Measurements from ENCODE around the gene DHRS12.

DHRS12 gene

DNA sequence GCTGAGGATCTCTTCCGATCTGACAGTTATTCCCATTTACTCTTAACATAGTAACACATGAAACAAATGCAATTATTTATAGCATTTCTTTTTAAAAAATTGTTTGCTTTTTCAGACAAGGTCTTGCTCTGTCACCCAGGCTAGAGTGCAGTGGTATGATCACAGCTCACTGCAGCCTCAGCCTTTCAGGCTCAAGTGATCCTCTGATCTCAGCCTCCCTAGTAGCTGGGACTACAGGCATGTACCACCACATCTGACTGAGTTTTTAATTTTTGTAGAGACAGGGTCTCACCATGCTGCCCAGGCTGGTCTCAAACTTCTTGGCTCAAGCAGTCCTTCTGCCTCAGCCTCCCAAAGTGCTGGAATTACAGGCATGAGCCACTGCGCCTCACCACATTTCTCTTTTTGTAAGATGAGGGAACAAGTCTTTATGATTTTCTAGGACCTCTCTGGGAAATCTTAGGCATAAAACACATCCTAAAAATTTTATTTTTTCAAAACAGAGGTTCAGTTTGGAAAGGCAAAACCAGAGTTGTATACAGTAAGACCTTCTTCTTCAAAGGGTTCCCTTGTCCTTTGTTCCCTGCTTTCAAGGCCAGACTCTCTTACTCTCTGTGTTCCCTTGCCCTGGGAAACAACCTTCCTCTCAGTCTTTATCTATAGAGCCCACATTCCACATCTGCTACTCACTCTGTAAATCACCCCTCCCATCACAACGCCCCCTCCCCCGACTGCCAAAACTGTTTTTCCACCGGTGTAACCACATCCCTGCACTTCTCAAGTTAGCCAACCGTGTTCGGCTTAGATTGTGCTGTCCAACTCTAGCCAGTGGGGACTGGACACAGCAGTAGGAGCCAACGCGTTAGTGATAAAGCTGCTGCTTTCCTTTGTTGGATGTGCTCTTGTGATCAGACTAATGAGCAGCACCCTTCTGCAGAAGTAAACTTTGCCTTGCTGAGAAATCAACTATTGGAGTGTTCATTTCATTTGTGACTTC is 56.2 kb downstream of the DHRS12 start:
- H3K9ac ChIP-seq: no peak overlapping the region
- peak overlapping the region in 3 of 10 experiments; percentile 8 to 26 (median 19); a peak in 4 of 20 replicates for H3K4me3 ChIP-seq
- no peak overlapping the region for H3K27ac ChIP-seq
- H3K27me3 ChIP-seq: no peaks in the 10 kb centered on the region
- no peaks in the 10 kb centered on the region for H4K20me1 ChIP-seq
- TF ChIP-seq Cebpa-rat (IDR thresholded peaks at IDR 0.05): no peak
- peaks cover 0 to 10% (median 0%) of the 10 kb centered on the region in 10 experiments; a peak in 4 of 20 replicates for H3K4me1 ChIP-seq
- no peak overlapping the region for H3K4me2 ChIP-seq
- peaks cover 26 to 48% (median 32%) of the 10 kb centered on the region in 11 experiments for H3K9me3 ChIP-seq (replicated peaks in 1 of 11)
- peaks cover 55 to 100% (median 83%) of the 10 kb centered on the region in 11 experiments for H3K36me3 ChIP-seq

DNA sequence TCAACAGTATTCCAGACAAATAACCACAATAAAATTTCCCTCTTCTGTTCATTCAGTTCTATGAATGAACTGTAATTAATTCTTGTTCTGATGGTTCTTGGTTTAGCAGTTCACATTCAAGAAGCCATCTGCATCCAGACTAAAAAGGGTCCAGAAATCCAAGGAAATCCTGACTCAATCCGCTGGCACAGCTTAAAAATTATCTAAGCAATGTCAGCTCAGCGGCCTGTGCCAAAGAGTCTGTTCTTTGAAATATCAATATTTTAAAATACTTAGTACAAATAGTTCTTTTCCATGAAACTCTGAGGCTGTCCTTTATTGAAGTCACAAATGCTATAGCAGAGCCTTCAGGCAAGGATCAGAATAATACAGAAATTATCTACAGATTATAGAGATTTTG is 57.2 kb downstream of the DHRS12 start:
- TF ChIP-seq Cebpa-rat (IDR thresholded peaks at IDR 0.05): no peak
- H3K4me3 ChIP-seq: no peak overlapping the region
- peaks cover 0 to 10% (median 0%) of the 10 kb centered on the region in 10 experiments; a peak in 4 of 20 replicates for H3K4me1 ChIP-seq
- no peaks in the 10 kb centered on the region for H3K27me3 ChIP-seq
- no peak overlapping the region for H3K4me2 ChIP-seq
- peaks cover 26 to 48% (median 32%) of the 10 kb centered on the region in 11 experiments for H3K9me3 ChIP-seq (replicated peaks in 1 of 11)
- no peak overlapping the region for H3K27ac ChIP-seq
- peaks cover 54 to 100% (median 83%) of the 10 kb centered on the region in 11 experiments for H3K36me3 ChIP-seq
- no peak overlapping the region for H3K9ac ChIP-seq
- H4K20me1 ChIP-seq: no peaks in the 10 kb centered on the region

DNA sequence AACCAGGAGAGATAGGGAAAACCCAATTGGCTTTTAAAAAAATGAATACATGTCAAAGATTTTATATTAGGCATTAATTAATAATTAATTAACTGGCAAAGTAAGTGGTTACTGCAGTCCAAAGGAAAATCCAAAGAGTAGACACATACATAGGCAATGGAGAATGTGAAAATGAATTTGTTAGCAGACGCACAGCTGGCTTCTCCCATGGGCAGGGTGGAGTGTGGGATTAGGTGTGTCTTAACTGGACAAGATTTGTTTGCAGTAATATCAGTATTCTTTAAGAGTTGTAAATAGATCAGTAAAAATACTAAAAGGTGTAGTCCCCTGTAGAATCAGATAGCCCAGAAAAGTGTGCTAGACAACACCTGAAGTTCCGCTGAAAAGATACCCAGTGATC is 58.7 kb downstream of the DHRS12 start:
- peaks cover 26 to 48% (median 32%) of the 10 kb centered on the region in 11 experiments for H3K9me3 ChIP-seq (replicated peaks in 1 of 11)
- H3K4me3 ChIP-seq: no peak overlapping the region
- no peak for TF ChIP-seq Cebpa-rat (IDR thresholded peaks at IDR 0.05)
- no peak overlapping the region for H3K9ac ChIP-seq
- H3K4me1 ChIP-seq: peaks cover 0 to 10% (median 0%) of the 10 kb centered on the region in 10 experiments; a peak in 4 of 20 replicates
- H3K27me3 ChIP-seq: no peaks in the 10 kb centered on the region
- no peak overlapping the region for H3K27ac ChIP-seq
- peaks cover 56 to 100% (median 84%) of the 10 kb centered on the region in 11 experiments for H3K36me3 ChIP-seq
- no peaks in the 10 kb centered on the region for H4K20me1 ChIP-seq
- H3K4me2 ChIP-seq: no peak overlapping the region

DNA sequence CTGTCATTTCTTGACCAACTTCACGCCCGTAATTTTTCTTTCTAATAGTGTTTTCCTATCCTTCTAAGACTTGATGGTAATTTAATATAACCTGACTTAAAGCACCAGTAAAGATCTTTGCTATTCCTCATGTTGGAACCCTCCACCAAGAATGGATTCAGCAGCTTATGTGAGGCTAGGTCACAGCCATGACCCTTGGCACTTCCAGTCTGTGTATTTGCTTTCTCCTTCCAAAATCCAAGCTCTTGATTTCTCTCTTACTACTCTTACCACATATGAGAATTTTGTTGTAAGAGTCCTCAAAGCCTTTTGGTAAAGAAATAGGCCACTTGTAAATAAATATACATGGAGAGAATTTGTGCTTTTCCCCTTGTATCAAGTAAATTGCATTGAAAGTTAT is 61.4 kb downstream of the DHRS12 start:
- Histone ChIP-seq H3K9ac (no peak overlapping the region), H3K27me3 (no peaks in the 10 kb centered on the region), H3K27ac (no peak overlapping the region), H3K4me3 (no peak overlapping the region), H3K4me2 (no peak overlapping the region), H3K9me3 (replicated peaks in 1 of 11) (peaks cover 13 to 34% (median 18%) of the 10 kb centered on the region in 11 experiments), H3K4me1 (peaks cover 0 to 10% (median 0%) of the 10 kb centered on the region in 10 experiments; a peak in 4 of 20 replicates), H4K20me1 (no peaks in the 10 kb centered on the region), H3K36me3 (peaks cover 59 to 98% (median 87%) of the 10 kb centered on the region in 11 experiments)
- TF ChIP-seq Cebpa-rat (IDR thresholded peaks at IDR 0.05): no peak

DNA sequence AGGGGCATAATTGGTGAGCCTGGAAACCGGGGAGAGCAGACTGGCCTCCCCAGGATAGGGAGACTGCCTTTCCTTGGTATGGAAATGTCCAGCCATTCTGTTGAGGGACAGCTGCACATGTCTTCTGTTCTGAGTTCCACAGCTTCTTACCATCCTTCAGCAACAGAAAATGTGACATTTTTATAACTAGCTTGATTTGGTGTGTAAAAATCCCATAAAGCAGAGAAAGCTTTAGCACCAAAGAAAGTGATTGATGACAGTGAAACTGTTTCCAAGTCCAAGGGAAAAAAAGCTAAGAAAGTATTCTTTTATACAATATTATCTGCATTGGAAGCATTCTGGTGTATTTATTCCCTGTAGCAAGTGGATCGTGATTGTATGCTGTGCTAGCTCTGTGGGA is 61.9 kb downstream of the DHRS12 start:
- Histone ChIP-seq H3K9me3 (replicated peaks in 1 of 11) (peaks cover 7 to 28% (median 13%) of the 10 kb centered on the region in 11 experiments; a peak in 21 of 22 replicates), H3K4me3 (no peak overlapping the region), H3K27me3 (no peaks in the 10 kb centered on the region), H3K4me2 (no peak overlapping the region), H3K9ac (no peak overlapping the region), H3K36me3 (peaks cover 54 to 98% (median 84%) of the 10 kb centered on the region in 11 experiments), H3K27ac (no peak overlapping the region), H4K20me1 (no peaks in the 10 kb centered on the region), H3K4me1 (peaks cover 0 to 10% (median 0%) of the 10 kb centered on the region in 10 experiments; a peak in 4 of 20 replicates)
- no peak for TF ChIP-seq Cebpa-rat (IDR thresholded peaks at IDR 0.05)

DNA sequence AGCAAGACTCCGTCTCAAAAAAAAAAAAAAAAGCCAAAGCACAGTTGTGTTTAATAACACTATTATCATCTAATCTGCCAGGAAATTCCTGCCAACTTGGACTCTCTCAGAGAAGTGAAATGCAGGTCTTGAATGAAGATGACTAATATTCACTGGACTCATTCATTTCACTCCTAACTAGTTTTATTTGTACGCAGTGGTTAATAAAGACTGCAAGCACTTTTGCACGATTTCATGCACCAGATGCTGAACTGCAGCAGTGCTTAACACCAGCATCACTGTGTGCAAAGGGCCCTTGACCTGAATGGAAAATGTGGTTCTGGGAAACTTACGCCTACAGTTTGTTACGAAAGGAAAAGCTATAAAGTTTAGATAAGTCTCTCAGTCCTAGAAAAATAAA is 63.3 kb downstream of the DHRS12 start:
- H3K27ac ChIP-seq: no peak overlapping the region
- H3K4me3 ChIP-seq: no peak overlapping the region
- H3K36me3 ChIP-seq: peaks cover 41 to 98% (median 86%) of the 10 kb centered on the region in 11 experiments; a peak in 21 of 22 replicates
- no peak for TF ChIP-seq Cebpa-rat (IDR thresholded peaks at IDR 0.05)
- H3K4me2 ChIP-seq: no peak overlapping the region
- peaks cover 0 to 10% (median 0%) of the 10 kb centered on the region in 10 experiments; a peak in 4 of 20 replicates for H3K4me1 ChIP-seq
- no peaks in the 10 kb centered on the region for H4K20me1 ChIP-seq
- no peak overlapping the region for H3K9ac ChIP-seq
- H3K9me3 ChIP-seq (replicated peaks in 1 of 11): peaks cover 0 to 15% (median under 1%) of the 10 kb centered on the region in 11 experiments; a peak in 6 of 22 replicates
- no peaks in the 10 kb centered on the region for H3K27me3 ChIP-seq

DNA sequence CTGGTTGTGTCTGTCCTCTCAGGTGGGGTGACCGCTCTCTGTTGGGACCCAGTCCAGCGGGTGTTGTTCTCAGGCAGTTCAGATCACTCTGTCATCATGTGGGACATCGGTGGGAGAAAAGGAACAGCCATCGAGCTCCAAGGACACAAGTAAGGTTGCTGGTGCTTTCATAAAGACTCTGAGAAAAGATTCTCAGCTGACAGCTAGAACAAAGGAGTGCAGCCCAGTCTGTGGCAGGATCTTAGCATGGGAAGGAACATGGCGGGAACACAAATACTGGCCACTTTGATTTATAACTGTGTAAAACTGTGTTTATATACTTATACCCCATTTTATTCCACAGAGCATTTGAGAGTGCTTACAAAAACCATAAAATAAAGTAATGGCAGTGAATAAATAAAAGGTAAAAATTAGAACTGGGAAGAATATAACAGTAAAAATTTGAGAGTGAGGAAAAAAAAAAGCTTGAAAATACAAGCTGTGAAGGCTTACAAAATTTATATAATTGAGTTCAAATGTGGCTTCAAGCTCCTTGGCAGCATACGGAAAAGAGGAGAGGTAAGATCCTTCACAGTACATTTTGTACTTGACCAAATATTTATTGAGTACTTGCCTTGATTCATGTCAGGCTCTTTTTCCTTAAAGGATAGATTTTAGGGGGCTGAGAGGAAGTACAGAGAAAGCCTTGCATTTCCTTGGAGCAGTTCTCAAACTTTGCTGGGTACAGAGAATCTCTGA is 64.8 kb downstream of the DHRS12 start:
- Histone ChIP-seq H3K9ac (no peak overlapping the region), H3K4me3 (no peak overlapping the region), H3K27ac (no peak overlapping the region), H3K4me2 (no peak overlapping the region), H4K20me1 (no peaks in the 10 kb centered on the region; a peak in 1 of 22 replicates), H3K9me3 (replicated peaks in 1 of 11) (peaks cover 0 to 10% (median 0%) of the 10 kb centered on the region in 11 experiments; a peak in 3 of 22 replicates), H3K4me1 (peaks cover 0 to 1% (median 0%) of the 10 kb centered on the region in 10 experiments; a peak in 4 of 20 replicates), H3K27me3 (no peaks in the 10 kb centered on the region), H3K36me3 (peaks cover 39 to 95% (median 73%) of the 10 kb centered on the region in 11 experiments; a peak in 21 of 22 replicates)
- TF ChIP-seq Cebpa-rat (IDR thresholded peaks at IDR 0.05): no peak

DNA sequence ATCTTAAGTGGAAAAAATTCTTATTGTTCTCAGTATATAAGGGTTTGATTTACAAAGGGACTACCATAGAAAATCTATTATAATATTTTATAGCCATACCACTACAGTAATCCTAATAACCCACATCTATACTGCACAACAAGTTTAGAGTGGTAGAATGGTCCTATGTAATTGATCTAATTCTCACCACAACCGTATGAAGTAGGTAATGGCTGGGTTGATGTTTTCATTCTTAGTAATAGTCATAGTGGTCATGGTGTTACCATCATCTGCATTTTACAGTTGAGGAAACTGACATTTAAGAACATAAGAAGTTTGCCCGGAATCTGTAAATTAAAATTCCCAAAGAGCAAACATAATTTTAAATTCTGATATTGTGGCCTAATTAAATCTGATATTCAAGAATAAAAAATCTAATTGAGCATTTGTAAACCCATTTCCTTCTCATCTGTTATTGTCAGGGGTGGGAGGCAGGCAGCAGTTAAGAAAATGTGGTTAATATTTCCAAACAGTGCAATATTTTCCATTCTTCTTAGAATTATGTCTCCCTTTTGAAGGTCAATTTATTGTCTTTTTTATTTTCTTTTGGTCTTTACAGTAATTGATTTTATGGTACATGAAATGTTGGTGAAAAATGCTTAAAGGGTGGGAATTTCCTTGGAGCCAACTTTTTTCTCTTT is 65.6 kb downstream of the DHRS12 start:
- Histone ChIP-seq H3K4me1 (peaks cover 0 to 6% (median 0%) of the 10 kb centered on the region in 10 experiments; a peak in 3 of 20 replicates), H4K20me1 (no peaks in the 10 kb centered on the region; a peak in 2 of 22 replicates), H3K9ac (no peak overlapping the region), H3K4me2 (no peak overlapping the region), H3K4me3 (no peak overlapping the region), H3K27me3 (no peaks in the 10 kb centered on the region), H3K27ac (no peak overlapping the region), H3K36me3 (peaks cover 32 to 94% (median 64%) of the 10 kb centered on the region in 11 experiments; a peak in 21 of 22 replicates), H3K9me3 (replicated peaks in 1 of 11) (0 out of 22 replicates have a peak, but pooled peaks cover 0 to 1% (median 0%) of the 10 kb centered on the region in 11 experiments)
- TF ChIP-seq Cebpa-rat (IDR thresholded peaks at IDR 0.05): no peak

Measured in BLaER1 treated with 17β-estradiol and CSF1 and Interleukin-3, amounts not matched to agents 10 nM and 100 nM (cell line).